GM21423 (cell line): ENCODE results near the gene ERO1A.

Source experiments
- ATAC-seq: cut with Tn5 transposase; IDR thresholded peaks from one replicate; pipeline ENCODE4 v1.9.1; 2021; ENCODE audit warnings: mild to moderate bottlenecking, moderate library complexity; ENCODE audit not compliant: unreplicated experiment

Gene ERO1A

GRCh38 chr14:52609445-52610044, 85.8 kb downstream of the ERO1A start:
- no peak for ATAC-seq

GRCh38 chr14:52607061-52607460, 88.3 kb downstream of the ERO1A start:
- ATAC-seq: no peak

DNA sequence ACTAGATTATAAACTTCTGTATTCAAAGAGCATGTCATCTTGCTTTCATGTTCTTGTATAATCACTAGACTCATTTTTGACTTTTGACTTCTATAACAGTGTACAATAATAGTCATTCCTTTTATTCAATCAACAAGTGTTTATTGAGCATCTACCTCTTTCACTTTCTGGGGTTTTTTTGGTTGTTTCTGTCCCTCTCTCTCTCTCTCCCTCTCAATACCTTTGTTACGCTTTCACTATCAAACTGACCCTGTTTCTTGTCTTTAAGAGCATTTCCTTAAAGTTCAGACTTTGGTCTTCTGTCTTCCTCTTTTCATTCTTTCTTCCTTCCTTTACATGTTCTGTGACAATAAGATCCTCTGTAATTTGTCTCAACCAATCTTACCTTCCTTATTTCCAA, 93.2 kb downstream of the ERO1A start:
- ATAC-seq: no peak

DNA sequence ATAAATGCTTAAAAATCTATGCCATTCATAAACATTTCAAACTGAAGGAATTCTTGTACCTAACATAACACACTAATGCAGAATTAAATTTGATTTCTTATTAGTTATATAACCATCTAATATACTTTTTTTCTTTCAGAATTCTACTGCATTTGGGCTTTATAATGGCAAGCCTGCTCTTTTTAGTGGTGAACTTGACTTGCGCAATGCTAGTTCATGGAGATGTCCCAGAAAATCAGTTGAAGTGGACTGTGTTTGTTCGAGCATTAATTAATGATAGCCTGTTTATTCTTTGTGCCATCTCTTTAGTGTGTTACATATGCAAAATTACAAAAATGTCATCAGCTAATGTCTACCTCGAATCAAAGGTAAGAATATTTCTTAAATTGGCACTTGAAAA, 95.4 kb downstream of the ERO1A start:
- no peak for ATAC-seq

GRCh38 chr14:52598568-52598967, 96.8 kb downstream of the ERO1A start:
- no peak for ATAC-seq

GRCh38 chr14:52596861-52597260, 98.5 kb downstream of the ERO1A start:
- no peak for ATAC-seq

DNA sequence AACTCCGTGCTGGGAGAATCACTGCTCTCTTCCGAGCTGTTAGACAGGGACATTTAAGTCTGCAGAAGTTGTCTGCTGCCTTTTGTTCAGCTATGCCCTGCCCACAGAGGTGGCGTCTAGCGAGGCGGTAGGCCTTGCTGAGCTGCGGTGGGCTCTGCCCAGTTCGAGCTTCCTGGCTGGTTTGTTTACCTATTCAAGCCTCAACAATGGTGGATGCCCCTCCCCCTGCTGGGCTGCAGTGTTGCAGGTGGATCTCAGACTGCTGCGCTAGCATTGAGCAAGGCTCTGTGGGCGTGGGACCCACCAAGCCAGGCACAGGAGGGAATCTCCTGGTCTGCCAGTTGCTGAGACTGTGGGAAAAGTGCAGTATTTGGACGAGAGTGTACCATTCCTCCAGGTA, 99.0 kb downstream of the ERO1A start:
- ATAC-seq: no peak

DNA sequence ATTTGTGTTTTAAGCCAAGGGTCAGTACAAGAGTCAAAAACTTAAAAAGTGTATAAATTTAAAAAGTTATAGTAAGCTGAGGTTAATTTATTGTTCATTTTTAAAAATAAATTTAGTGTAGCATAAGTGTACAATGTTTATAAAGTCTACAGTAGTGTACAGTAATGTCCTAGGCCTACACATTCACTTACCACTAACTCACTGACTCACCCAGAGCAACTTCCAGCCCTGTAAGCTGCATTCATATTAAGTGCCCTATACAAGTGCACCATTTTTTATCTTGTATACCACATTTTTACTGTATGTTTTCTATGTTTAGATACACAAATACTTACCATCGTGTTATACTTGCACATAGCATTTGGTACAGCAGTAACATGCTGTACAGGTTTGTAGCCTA, 105.0 kb downstream of the ERO1A start:
- ATAC-seq: no peak
